ENCODE measurements around the gene LSS.

Gene LSS

GRCh38 chr21:46247699-46248421 lies 19.3 kb upstream of the LSS start:
- TF ChIP-seq CEBPB (IDR thresholded peaks at IDR 0.05) (no peak), CREB1 (IDR thresholded peaks at IDR 0.05; ENCODE audit: low read depth) (no peak), EGR1 (IDR thresholded peaks at IDR 0.05) (no peak), REST (IDR thresholded peaks at IDR 0.05; ENCODE audit: low read depth) (no peak), NFIC (IDR thresholded peaks at IDR 0.05) (no peak), YY1 (IDR thresholded peaks at IDR 0.05; ENCODE audit: low read depth) (no peak), TAF1 (IDR thresholded peaks at IDR 0.05; ENCODE audit: low read depth) (no peak), RAD21 (IDR thresholded peaks at IDR 0.05; ENCODE audit: low read depth) (no peak), EP300 (IDR thresholded peaks at IDR 0.05; ENCODE audit: borderline replicate concordance) (no peak), FOXM1 (IDR thresholded peaks at IDR 0.05; ENCODE audit: borderline replicate concordance, low read depth) (no peak), ZBTB7A (IDR thresholded peaks at IDR 0.05; ENCODE audit: low read depth) (no peak), MAX (IDR thresholded peaks at IDR 0.05) (no peak), TEAD4 (IDR thresholded peaks at IDR 0.05) (no peak), TCF12 (IDR thresholded peaks at IDR 0.05; ENCODE audit: low read depth) (no peak), USF1 (IDR thresholded peaks at IDR 0.05) (no peak)

- no peak for TF ChIP-seq YY1 (IDR thresholded peaks at IDR 0.05; ENCODE audit: low read depth)
- TF ChIP-seq ZBTB7A (IDR thresholded peaks at IDR 0.05; ENCODE audit: low read depth) = no peak
- no peak for TF ChIP-seq NFIC (IDR thresholded peaks at IDR 0.05)
- TF ChIP-seq REST (IDR thresholded peaks at IDR 0.05; ENCODE audit: low read depth) = no peak
- TF ChIP-seq RAD21 (IDR thresholded peaks at IDR 0.05; ENCODE audit: low read depth) = no peak
- no peak for TF ChIP-seq EP300 (IDR thresholded peaks at IDR 0.05; ENCODE audit: borderline replicate concordance)
- TF ChIP-seq EGR1 (IDR thresholded peaks at IDR 0.05) = no peak
- no peak for TF ChIP-seq TAF1 (IDR thresholded peaks at IDR 0.05; ENCODE audit: low read depth)
- TF ChIP-seq USF1 (IDR thresholded peaks at IDR 0.05) = no peak
Measured at GRCh38 chr21:46246345-46246744, 17.8 kb upstream of the LSS start.

GRCh38 chr21:46245213-46245915 lies 16.8 kb upstream of the LSS start:
- TF ChIP-seq MAX (IDR thresholded peaks at IDR 0.05) = no peak

GRCh38 chr21:46244602-46245001 lies 16.0 kb upstream of the LSS start:
- no peak for TF ChIP-seq TEAD4 (IDR thresholded peaks at IDR 0.05)
- TF ChIP-seq TCF12 (IDR thresholded peaks at IDR 0.05; ENCODE audit: low read depth) = no peak
- TF ChIP-seq EP300 (IDR thresholded peaks at IDR 0.05; ENCODE audit: borderline replicate concordance) = no peak
- TF ChIP-seq CREB1 (IDR thresholded peaks at IDR 0.05; ENCODE audit: low read depth) = no peak
- TF ChIP-seq MAX (IDR thresholded peaks at IDR 0.05) = no peak
- TF ChIP-seq EGR1 (IDR thresholded peaks at IDR 0.05) = no peak
- no peak for TF ChIP-seq USF1 (IDR thresholded peaks at IDR 0.05)
- TF ChIP-seq TAF1 (IDR thresholded peaks at IDR 0.05; ENCODE audit: low read depth) = no peak
- TF ChIP-seq RAD21 (IDR thresholded peaks at IDR 0.05; ENCODE audit: low read depth) = no peak
- no peak for TF ChIP-seq NFIC (IDR thresholded peaks at IDR 0.05)
- no peak for TF ChIP-seq REST (IDR thresholded peaks at IDR 0.05; ENCODE audit: low read depth)
- TF ChIP-seq YY1 (IDR thresholded peaks at IDR 0.05; ENCODE audit: low read depth) = no peak
- no peak for TF ChIP-seq ZBTB7A (IDR thresholded peaks at IDR 0.05; ENCODE audit: low read depth)
- TF ChIP-seq CEBPB (IDR thresholded peaks at IDR 0.05) = no peak
